Measurements from ENCODE around the gene HK1.

- TF ChIP-seq POLR2A (IDR thresholded peaks at IDR 0.05; ENCODE audit: extremely low read depth, insufficient read length) (no peak), CTCF (IDR thresholded peaks at IDR 0.05; ENCODE audit: low read depth, low read length) (no peak), MAX (IDR thresholded peaks at IDR 0.05; ENCODE audit: low read depth, low read length) (no peak), MYC (IDR thresholded peaks at IDR 0.05; ENCODE audit: low read depth, low read length) (no peak)
Observed at GRCh38 chr10:69361303-69361614, 83.0 kb downstream of the HK1 start.

All from NB4 (cell line).